SK-N-SH (cell line): ENCODE results near the gene MRPS18A.

Source experiments
- EZH2phosphoT487 ChIP-seq: fragments of 200-600 bp; sonication (generic); IDR thresholded peaks from 2 replicates; pipeline ENCODE4 v1.6.1; 2017; ENCODE audit warnings: low read depth, mixed run types, mild to moderate bottlenecking, antibody characterized with exemption, moderate library complexity, borderline replicate concordance
- GABPA ChIP-seq: IDR thresholded peaks from 2 replicates; pipeline ENCODE4 v1.4.0; 2012; ENCODE audit warnings: low read depth, mild to moderate bottlenecking
- GATA2 ChIP-seq: sonication (generic); formaldehyde crosslinking; IDR thresholded peaks from 2 replicates; pipeline ENCODE4 v1.5.0; 2020; ENCODE audit warnings: mild to moderate bottlenecking, missing genetic modification reagents
- NRF1 ChIP-seq: IDR thresholded peaks from 2 replicates; pipeline ENCODE4 v1.6.1; 2012; ENCODE audit warnings: low read depth, mild to moderate bottlenecking, low read length
- POLR2AphosphoS5 ChIP-seq: IDR thresholded peaks from 2 replicates; pipeline ENCODE4 v1.6.1; 2012; ENCODE audit warnings: low read depth, low read length
- RAD21 ChIP-seq: IDR thresholded peaks from 2 replicates; pipeline ENCODE4 v1.6.1; 2012; ENCODE audit warnings: mild to moderate bottlenecking, low read length
- RCOR1 ChIP-seq: fragments of 150-350 bp; IDR thresholded peaks from 2 replicates; pipeline ENCODE4 v1.6.1; 2017; ENCODE audit warnings: antibody characterized with exemption, low read length
- REST ChIP-seq: IDR thresholded peaks from 2 replicates; pipeline ENCODE4 v1.6.1; 2012; ENCODE audit warnings: mild to moderate bottlenecking, low read depth, low read length, moderate library complexity
- RFX5 ChIP-seq: IDR thresholded peaks from 2 replicates; pipeline ENCODE4 v1.6.1; 2012; ENCODE audit warnings: mild to moderate bottlenecking, improper control_type of control experiment, low read length
- YY1 ChIP-seq: IDR thresholded peaks from 2 replicates; pipeline ENCODE4 v1.4.0; 2012; ENCODE audit warnings: low read depth, mild to moderate bottlenecking
- TF ChIP-seq, protein P1 (sequence below): fragments of 200-600 bp; sonication (generic); IDR thresholded peaks from 2 replicates; pipeline ENCODE4 v1.6.1; 2017; ENCODE audit warnings: antibody characterized with exemption, mild to moderate bottlenecking, moderate library complexity
- TF ChIP-seq, protein P2 (sequence below): fragments of 150-350 bp; IDR thresholded peaks from 2 replicates; pipeline ENCODE4 v1.6.1; 2017; ENCODE audit warnings: antibody characterized with exemption, low read length, low read depth, borderline replicate concordance
- TF ChIP-seq, protein P3 (sequence below): IDR thresholded peaks from 2 replicates; pipeline ENCODE4 v1.4.0; 2012; ENCODE audit warnings: low read depth, borderline replicate concordance
- TF ChIP-seq, protein P4 (sequence below): IDR thresholded peaks from 2 replicates; pipeline ENCODE4 v1.4.0; 2012; ENCODE audit warnings: low read depth

DNA sequence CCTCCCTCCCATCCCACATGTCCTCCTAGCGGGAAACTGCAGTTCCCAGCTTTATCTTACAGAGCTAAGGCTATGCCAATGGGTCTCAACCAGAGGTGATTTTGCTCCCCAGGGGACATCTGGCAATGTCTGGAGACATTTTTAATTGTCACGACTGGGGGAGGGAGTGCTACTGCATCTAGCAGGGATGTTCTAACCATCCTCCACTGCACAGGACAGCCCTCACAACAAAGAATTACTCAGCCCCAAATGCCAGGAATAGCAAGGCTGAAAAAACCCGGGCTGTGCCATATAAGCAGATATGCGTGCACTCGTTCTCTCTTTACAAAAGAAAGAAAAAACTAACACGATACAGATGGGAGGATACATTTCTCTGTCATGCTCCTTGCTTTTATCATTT is 8.5 kb downstream of the MRPS18A start:
- TF ChIP-seq, protein P1, sequence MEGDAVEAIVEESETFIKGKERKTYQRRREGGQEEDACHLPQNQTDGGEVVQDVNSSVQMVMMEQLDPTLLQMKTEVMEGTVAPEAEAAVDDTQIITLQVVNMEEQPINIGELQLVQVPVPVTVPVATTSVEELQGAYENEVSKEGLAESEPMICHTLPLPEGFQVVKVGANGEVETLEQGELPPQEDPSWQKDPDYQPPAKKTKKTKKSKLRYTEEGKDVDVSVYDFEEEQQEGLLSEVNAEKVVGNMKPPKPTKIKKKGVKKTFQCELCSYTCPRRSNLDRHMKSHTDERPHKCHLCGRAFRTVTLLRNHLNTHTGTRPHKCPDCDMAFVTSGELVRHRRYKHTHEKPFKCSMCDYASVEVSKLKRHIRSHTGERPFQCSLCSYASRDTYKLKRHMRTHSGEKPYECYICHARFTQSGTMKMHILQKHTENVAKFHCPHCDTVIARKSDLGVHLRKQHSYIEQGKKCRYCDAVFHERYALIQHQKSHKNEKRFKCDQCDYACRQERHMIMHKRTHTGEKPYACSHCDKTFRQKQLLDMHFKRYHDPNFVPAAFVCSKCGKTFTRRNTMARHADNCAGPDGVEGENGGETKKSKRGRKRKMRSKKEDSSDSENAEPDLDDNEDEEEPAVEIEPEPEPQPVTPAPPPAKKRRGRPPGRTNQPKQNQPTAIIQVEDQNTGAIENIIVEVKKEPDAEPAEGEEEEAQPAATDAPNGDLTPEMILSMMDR = no peak
- TF ChIP-seq REST (no peak), GABPA (no peak), RCOR1 (no peak), RFX5 (no peak), YY1 (no peak), RAD21 (no peak), EZH2phosphoT487 (no peak), POLR2AphosphoS5 (no peak), NRF1 (no peak), GATA2 (no peak)
- TF ChIP-seq, protein P2, sequence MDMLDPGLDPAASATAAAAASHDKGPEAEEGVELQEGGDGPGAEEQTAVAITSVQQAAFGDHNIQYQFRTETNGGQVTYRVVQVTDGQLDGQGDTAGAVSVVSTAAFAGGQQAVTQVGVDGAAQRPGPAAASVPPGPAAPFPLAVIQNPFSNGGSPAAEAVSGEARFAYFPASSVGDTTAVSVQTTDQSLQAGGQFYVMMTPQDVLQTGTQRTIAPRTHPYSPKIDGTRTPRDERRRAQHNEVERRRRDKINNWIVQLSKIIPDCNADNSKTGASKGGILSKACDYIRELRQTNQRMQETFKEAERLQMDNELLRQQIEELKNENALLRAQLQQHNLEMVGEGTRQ = no peak
- TF ChIP-seq, protein P3, sequence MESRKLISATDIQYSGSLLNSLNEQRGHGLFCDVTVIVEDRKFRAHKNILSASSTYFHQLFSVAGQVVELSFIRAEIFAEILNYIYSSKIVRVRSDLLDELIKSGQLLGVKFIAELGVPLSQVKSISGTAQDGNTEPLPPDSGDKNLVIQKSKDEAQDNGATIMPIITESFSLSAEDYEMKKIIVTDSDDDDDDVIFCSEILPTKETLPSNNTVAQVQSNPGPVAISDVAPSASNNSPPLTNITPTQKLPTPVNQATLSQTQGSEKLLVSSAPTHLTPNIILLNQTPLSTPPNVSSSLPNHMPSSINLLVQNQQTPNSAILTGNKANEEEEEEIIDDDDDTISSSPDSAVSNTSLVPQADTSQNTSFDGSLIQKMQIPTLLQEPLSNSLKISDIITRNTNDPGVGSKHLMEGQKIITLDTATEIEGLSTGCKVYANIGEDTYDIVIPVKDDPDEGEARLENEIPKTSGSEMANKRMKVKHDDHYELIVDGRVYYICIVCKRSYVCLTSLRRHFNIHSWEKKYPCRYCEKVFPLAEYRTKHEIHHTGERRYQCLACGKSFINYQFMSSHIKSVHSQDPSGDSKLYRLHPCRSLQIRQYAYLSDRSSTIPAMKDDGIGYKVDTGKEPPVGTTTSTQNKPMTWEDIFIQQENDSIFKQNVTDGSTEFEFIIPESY = no peak
- TF ChIP-seq, protein P4, sequence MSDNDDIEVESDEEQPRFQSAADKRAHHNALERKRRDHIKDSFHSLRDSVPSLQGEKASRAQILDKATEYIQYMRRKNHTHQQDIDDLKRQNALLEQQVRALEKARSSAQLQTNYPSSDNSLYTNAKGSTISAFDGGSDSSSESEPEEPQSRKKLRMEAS = no peak
